HTERT RPE-1 (cell line): Measurements from ENCODE around the gene RABGAP1L.

Source experiments
- in situ Hi-C: fragments of 300-500 bp; cut with MboI; formaldehyde crosslinking; loops from 4 replicates; pipeline ENCODE4 v1.14.3; 2020; ENCODE audit warnings: low sequenced_read_pairs

Gene RABGAP1L

DNA sequence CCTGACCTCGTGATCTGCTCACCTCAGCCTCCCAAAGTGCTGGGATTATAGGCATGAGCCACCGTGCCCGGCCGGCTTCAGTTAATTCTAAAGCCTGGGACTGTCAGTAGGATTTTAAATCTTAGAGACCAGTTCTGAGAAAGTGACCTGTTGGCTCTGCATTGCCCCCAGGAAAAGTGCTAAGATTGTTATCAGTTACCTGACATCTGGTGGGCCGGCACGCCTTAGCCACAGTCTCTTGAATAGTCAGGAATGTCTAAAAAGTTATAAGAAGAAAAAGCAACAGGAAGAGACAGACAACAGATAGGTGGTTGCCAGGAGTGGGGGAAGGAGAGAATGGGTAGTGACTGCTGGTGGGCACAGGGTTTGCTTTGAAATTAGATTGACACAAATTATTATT lies 35.1 kb downstream of the RABGAP1L start:
- in situ Hi-C loops, result no loop called here

DNA sequence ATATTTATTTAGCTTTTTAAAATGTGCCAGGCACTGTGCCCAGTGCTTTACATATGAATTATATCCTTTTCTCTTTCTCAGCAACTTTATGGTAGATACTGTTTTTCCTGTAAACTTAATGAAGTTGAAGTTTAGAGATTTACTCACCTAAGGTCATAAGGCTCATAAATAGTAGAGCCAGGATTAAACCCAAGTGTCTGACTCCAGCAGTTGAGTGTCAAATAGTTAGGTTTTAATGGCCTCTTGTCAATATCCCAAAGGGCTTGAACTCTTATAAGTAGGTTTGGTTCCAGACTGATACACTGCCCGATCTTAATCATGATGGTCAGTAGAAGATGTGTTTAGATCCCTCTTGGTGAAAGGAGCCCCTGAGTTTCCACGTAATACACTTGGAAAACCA lies 37.8 kb downstream of the RABGAP1L start:
- in situ Hi-C loops, result no loop called here

DNA sequence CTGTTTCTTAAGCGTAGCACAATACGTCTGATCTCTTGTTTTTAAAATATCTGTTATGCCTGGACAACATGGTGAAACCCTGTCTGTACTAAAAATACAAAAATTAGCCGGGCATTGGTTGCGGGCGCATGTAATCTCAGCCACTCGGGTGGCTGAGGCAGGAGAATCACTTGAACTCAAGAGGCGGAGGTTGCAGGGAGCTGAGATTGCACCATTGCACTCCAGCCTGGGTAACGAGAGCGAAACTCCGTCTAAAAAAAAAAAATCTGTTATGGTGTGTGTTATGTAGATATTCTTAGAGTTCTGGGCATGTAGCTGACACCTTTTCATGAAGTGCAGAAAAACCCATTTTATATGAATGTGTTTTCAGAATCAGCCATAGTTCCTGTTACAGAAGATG lies 38.2 kb downstream of the RABGAP1L start:
- in situ Hi-C loops, result no loop called here

DNA sequence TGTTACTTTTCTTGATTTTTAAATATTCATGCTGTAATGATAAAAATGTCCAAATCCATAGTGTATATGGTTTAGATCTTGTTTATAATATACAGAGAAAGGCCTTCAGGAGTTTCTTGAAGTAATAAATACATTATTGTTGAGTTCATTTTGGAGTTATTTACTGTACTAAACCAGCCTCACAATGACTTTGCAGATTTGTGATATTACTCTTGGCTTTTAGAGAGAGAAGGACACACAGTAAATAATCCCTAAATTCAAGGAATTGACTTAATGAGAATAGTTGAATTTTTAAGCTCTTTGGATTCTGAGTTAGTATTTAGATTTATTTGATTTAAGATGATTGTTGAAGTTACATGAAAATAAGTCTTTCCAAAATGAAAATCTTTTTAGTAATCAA lies 38.9 kb downstream of the RABGAP1L start:
- in situ Hi-C loops, result no loop called here

DNA sequence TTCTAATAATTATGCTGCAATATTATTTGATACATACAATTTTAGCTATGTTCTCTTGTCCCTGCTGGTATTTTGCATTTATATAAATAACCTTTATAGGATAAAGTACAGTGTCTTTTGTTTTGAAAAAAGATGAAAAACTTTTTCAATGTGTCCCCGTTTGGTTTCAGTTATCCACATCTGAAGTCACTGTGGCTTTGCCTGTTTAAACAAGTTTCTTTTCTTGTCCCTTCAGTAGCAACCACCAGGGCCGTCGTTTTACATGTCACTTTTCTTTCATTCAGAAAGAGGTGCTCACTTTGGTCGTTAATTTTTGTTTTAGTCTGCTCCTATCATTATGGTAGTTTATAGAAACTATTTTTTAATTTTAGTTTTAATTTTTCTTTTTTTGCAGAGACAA lies 41.4 kb downstream of the RABGAP1L start:
- in situ Hi-C loops, result no loop called here

DNA sequence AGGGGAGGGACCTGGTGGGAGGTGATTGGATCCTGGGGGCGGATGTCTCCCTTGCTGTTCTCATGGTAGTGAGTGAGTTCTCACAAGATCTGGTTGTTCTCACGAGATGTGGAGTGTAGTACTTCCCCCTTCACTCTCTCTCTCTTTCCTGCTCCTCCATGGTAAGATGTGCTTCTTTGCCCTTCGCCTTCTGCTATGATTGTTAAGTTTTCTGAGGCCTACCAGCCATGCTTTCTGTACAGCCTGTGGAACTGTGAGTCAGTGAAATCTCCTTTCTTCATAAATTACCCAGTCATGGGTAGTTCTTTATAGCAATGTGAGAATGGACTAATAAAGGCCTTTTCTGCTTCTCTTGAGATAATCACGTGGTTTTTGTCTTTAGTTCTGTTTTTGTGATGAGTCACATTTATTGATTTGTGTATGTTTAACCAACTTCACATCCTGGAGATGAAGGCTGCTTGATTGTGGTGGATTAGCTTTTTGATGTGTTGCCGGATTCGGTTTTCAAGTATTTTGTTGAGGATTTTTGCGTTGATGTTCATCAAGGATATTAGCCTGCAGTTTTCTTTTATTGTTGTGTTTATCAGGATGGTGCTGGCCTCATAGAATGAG lies 45.5 kb downstream of the RABGAP1L start:
- in situ Hi-C loops, result no loop called here

DNA sequence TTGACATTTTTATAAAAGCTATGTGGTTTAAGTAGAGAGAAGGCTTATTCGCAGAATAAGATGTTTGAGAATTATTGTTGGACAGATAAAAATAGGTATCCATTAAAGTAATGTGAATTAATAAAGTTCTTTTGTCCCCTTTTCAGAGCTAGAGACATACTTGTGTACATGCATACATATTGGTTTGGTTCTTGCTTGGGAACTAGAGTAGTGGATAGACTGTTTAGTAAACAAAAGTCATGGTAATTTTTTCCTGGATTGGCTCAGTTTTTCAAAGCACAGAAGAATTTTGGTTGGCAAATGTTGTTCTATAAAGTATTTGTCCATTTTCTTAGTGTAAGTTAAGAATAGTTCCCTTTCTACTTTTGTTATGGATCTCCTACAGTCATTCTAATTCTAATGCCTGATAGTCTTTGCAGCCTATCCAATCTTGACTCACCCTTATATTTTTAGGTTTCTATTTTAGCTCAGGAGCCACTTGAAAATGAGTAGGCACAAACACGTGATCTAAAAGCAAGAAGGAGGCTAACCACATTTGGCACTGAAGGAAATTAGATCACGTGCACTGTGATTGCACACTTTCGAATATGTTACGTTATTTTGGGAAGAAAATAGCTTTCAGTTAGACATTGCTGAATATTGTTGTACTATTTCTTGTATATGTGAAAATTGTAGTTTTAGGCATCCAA lies 47.0 kb downstream of the RABGAP1L start:
- in situ Hi-C loops, result no loop called here

DNA sequence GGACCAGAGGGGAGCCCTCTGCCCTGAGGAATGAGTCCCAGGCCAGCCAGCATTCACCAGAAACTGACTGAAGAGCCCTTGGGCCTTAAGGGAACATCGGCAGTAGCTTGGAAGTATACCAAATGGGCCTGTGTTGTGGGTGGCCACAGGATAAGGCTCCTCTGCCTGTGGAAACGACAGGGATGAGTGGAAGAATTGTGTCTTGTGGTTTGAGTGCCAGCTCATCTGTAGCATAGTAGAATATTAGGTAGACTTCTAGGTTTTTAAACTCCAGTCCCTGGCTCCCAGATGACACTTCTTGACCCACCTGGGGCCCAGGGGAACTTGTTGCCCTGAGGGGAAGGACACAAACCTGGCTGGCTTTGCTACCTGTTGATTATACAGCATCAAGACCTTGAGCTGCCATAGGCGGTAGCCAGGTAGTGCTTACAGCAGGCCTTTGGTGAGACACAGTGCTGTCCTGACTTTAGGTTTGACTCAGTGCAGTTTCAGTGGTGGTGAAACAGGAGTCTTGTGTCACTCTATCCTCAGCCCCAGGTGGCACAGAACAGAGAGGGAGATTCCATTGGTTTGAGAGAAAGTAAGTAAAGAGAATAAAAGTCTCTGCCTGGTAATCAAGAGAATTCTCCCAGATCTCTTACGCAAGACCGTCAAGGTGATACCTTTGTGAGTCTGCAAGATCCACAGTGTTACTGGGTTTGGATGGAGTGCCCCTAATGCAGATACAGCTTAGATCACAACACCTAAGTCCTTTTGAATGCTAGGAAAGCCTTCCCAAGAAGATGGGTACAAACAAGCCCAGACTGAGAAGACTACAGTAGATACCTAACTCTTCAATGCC lies 50.2 kb downstream of the RABGAP1L start:
- in situ Hi-C loops, result no loop called here

DNA sequence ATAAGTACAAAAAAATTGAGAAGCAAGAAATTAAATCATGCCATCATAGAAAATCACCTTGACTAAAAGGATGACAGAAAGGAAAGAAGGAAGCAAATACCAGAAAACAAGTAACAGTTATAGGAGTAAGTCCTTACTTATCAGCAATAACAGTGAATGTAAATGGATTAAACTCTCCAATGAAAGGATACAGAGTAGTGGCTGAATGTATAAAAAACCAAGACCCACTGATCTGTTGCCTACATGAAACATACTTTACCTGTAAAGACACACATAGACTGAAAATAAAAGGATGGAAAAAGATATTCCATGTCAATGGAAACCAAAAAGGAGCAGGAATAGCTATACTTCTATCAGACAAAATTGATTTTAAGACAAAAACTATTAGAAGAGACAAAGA lies 52.2 kb downstream of the RABGAP1L start:
- in situ Hi-C loops, result no loop called here

DNA sequence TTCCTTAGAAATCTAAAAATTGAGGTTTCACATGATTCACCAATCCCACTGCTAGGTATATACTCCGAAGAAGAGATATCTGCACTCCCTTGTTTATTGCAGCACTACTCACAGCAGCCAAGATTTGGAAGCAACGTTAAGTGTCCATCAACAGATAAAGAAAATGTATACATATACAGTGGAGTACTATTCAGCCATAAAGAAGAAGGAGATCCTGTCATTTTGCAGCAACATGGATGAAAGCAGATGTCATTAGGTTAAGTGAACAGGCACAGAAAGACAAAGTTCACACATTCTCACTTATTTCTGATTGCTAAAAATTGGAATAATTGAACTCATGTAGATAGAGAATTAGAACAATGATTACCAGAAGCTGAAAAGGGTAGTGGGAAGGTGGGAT lies 56.4 kb downstream of the RABGAP1L start:
- in situ Hi-C loops, result no loop called here

DNA sequence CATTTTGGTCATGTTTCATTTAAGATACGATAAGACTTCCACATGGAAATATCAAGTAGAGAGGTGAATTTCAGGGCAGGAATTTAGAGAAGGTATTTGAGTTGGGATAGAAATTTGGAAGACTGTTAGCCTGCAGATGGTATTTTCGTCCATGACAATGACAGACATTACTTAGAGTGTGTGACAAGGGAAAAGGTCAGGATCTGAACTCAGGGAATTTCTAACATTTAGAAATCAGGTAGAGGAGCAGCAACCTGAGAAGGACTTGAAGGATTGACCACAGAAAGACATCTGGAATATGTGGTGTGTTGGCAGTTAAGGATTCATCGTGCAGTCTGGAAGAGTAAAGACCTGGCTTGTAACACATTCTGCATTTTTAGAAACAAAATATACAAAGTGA lies 57.9 kb downstream of the RABGAP1L start:
- in situ Hi-C loops, result no loop called here

DNA sequence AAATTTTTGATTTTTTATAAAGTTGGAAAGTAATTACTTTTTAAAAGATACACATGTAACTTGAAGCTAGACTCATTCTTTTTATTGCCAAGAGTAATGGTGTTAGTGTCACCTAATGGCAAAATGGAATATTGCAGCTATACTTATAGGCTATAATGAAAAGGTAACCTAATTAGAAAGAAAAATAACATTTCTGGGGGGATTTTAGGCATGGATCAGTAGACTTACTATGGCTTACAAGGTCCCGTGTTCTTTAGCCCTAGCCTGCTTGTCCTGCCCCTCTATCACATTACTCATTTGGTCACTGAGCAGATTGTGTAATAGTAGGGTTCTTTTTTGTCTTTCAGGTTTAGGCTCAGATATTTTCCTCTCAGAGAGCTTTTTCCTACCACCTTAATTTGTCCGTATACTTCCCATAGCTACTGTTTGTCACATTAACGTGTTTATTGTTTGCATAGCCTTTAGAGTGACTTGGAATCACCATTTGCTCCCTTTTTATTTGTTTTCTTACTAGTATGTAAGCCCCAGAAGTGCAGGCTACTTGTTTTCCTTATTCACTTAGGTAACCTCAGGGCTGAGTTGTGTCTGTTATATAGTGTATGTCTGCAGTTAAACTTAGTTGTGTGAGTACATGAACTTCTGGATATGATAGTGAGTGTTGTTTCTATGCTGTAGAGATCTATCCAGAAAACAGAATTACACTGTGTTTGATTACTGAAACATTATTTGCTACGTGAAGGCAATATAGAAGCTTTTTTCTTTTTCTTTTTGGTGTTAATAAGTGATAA lies 58.7 kb downstream of the RABGAP1L start:
- in situ Hi-C loops, result no loop called here

DNA sequence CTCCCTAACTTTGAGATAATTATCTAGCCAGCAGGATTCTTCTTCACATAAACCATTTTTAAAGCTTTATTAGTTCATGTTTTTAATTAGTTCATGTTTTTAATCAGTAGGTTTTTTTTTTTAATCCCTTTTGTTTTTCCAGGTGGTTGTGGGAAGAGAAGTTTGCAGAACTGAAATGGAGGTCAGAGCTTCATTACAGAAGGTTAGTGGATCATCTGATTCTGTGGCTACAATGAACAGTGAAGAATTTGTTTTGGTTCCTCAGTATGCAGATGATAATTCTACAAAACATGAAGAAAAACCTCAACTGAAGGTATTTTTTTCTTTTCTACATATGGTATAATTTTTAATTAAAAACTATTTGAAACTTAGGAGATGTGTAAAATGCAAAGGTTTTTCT lies 59.7 kb downstream of the RABGAP1L start:
- in situ Hi-C loops, result no loop called here

DNA sequence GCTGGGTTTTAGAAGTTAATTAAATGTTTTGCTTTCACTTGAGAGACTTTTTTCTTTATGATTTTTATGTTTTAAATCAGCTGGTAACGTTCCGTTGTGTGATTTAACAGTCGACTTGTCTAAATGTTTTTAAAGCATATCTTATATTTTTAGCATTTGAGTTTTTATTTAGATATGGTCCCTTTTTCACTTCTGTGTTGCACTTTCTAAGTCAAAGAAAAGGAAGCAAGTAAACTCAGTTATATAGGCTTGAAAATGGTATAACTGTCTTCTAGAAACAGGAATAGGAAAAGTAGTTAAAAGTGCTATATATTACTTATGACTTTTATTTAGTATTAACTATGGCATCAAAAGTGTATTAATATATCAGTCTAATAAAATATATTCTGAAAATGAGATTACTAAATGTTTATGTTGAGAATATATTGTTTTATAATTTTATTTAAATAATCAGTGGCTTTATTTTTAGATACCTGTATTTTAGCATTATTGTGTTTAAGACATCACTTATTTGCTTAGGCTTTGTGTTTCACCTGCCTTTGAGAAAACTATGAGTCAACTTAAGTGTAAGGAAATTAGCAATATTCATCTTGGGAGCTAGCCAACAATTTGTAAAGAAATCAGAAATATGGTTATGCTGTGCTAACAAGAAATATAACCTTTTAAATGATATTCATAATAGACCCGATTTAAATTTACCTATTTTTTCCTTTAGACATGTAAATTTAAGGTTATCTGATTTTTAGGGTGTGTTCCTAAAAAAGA lies 60.5 kb downstream of the RABGAP1L start:
- in situ Hi-C loops, result no loop called here

DNA sequence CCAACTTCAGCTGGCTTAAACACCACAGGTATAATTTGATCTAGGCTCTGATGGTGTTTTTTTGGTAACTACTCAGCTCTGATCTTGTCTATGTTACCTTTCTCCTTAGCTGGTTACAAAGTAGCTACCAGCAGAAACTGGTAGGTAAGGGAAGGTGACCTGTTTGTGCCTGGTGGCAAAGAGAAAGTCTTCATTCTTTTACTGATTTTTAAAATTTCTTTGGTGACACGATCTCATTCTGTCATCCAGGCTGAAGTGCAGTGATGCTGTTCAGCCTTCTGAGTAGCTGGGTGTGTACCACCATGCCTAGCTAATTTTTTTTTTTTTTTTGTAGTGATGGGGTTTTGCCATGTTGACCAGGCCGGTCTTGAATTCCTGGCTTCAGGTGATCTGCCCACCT lies 62.4 kb downstream of the RABGAP1L start:
- in situ Hi-C loops, result no loop called here

DNA sequence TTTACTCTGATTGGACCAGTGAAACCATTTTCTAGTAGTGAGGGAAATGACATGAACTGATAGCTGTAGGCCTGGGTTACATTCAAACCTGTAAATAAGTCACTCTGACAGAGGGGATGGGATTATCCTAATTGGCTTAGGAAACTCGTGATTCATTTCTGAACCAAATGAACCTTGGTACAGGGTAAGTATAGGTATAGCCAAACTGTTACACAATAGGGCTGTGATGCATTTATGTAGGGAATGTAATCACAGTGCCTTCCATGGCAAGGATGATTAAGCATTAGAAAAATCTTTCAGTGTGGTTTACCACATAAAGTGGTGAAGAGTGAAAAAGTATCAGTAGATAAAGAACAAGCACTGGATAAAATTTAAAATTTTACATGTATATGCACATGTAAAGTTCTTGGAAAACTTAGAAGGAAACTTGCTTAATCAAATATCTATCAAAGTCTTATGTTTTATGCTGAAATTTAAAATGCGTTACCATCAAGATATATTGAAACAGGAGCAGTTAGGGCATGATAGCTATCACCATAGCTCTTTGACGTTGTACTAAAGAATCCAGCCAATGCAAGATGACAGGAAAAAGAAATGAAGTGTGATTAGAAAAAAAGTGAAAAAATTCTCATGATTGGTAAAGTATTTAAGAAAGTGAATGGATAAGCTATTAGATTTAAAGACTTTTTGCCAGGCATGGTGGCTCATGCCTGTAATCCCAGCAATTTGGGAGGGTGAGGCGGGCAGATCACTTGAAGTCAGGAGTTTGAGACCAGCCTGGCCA lies 63.0 kb downstream of the RABGAP1L start:
- in situ Hi-C loops, result no loop called here

DNA sequence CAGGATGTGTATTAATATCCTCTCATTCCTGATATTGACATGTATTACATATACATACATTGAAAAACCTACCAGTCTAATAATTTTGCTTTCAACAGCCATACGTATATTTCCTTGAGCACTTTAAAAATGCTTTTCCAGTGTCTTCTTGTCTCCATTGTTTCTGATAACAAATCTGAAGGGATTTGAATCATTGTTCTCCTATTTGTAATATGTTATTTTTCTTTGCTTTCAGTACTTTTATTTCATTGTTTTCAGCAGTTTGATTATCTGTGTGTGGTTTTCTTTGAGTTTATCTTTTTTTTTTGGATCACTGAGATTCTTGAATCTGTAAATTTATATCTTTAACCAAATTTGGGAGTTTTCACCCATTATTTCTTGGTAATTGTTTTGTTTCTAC lies 65.3 kb downstream of the RABGAP1L start:
- in situ Hi-C loops, result no loop called here

DNA sequence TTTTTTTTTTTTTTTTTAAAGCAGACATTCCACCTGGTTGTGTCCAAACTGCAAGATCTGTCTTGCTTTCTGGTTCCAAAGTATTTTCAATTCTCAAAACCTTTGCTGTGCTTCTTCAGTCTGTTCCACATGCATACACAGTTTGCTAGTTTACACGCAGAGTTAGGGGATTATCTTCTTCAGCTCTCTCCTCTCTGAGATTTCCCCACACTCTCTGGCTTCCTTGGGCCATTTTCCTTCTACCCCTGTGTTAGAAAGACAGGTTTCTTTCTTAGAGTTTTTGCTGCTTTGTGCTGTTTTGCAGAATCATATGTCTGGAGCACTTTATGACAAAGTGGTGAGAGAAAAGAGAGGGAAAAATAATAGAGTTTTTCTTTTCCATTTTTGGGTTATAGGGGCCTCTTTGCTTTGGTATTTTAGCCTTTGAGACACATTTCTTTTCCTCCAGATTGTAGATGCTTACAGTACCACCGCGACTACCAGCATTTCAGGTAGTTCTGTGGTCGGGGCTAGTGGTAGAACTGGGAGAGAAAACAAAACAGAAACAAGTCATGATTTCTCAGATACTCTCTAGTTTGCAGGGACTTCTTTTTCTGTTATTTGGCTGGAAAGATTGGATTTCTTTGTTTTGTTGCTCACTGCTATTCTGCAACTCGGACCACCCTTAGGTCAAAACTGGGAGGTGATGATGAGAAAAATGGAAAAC lies 66.3 kb downstream of the RABGAP1L start:
- in situ Hi-C loops, result no loop called here

DNA sequence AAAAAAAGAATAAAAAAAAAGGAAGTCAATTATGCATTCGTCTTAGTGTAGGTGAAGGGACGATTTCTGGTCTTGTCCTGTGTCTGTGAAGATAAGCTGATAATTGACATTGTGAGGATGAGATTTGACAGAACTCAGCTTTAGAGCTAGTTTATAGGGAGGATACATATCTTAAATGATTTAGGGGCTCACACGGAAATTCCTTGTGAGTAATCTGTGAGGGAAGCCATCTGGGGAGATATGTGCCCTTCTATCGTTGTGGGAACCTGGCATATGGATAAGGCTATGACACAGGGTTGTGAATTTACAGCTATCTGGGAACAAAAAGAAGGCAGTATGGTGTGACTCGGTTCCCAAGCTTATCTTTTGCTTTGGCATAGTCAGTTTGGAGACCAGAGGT lies 71.1 kb downstream of the RABGAP1L start:
- in situ Hi-C loops, result no loop called here
